GM23338 (cell line): Measurements from ENCODE around the gene MAP2K1. TPM values are rescaled to one million over a fixed set of nuclear protein-coding genes. Genes with fewer than 3 reads are reported as not detected.

ENCODE experiments used
- ATAC-seq: fragments of 200-7000 bp; cut with Tn5 transposase; 3 replicates; pipeline ENCODE4 v1.9.1; 2020
- DNase-seq: peaks from one replicate; pipeline ENCODE4 v3.0.0-alpha.2; 2015; ENCODE audit warnings: low spot score
- H2AFZ ChIP-seq: fragments of 200-600 bp; sonication (generic); 2 replicates; pipeline ENCODE4 v1.8.0; 2016; ENCODE audit warnings: antibody characterized with exemption, mild to moderate bottlenecking, moderate library complexity
- H3F3A ChIP-seq: fragments of 200-600 bp; sonication (generic); replicated peaks from 2 replicates; pipeline ENCODE4 v1.8.0; 2017; ENCODE audit warnings: antibody characterized with exemption, mixed run types, low read depth
- H3K27ac ChIP-seq: fragments of 200-600 bp; sonication (generic); 2 replicates; pipeline ENCODE4 v1.6.1; 2016; ENCODE audit warnings: low read depth
- H3K27me3 ChIP-seq: fragments of 200-600 bp; sonication (generic); 2 replicates; pipeline ENCODE4 v1.8.0; 2016; ENCODE audit warnings: mild to moderate bottlenecking, mixed run types, moderate library complexity; ENCODE audit not compliant: insufficient read depth
- H3K36me3 ChIP-seq: fragments of 200-600 bp; sonication (generic); 2 replicates; pipeline ENCODE4 v1.8.0; 2016; ENCODE audit warnings: mild to moderate bottlenecking; ENCODE audit not compliant: insufficient read depth
- H3K4me1 ChIP-seq: fragments of 200-600 bp; sonication (generic); 2 replicates; pipeline ENCODE4 v1.8.0; 2016; ENCODE audit warnings: mild to moderate bottlenecking, moderate library complexity; ENCODE audit not compliant: insufficient read depth
- H3K4me2 ChIP-seq: fragments of 200-600 bp; sonication (generic); 2 replicates; pipeline ENCODE4 v1.7.1; 2017; ENCODE audit warnings: mixed run types
- H3K4me3 ChIP-seq: fragments of 200-600 bp; sonication (generic); 2 replicates; pipeline ENCODE4 v1.6.1; 2016; ENCODE audit warnings: mixed run types
- H3K79me2 ChIP-seq: fragments of 200-600 bp; sonication (generic); replicated peaks from 2 replicates; pipeline ENCODE4 v1.8.0; 2017; ENCODE audit warnings: mild to moderate bottlenecking; ENCODE audit not compliant: insufficient read depth
- H3K9me2 ChIP-seq: fragments of 200-600 bp; sonication (generic); 2 replicates; pipeline ENCODE4 v1.8.0; 2017; ENCODE audit not compliant: insufficient read depth
- H4K20me1 ChIP-seq: fragments of 200-600 bp; sonication (generic); replicated peaks from 2 replicates; pipeline ENCODE4 v1.8.0; 2017; ENCODE audit warnings: mild to moderate bottlenecking; ENCODE audit not compliant: insufficient read depth
- H3K27ac Mint-ChIP-seq: 2 replicates; pipeline ENCODE4 v1.8.0; 2020; ENCODE audit warnings: inconsistent platforms, mild to moderate bottlenecking, moderate library complexity, mixed read lengths
- H3K27me3 Mint-ChIP-seq: 3 replicates; pipeline ENCODE4 v1.8.0; 2022; ENCODE audit warnings: low read depth, mild to moderate bottlenecking, moderate library complexity, mixed read lengths, inconsistent platforms; ENCODE audit not compliant: insufficient read depth, poor library complexity
- H3K36me3 Mint-ChIP-seq: 3 replicates; pipeline ENCODE4 v1.8.0; 2021; ENCODE audit warnings: low read depth, mild to moderate bottlenecking, inconsistent platforms, moderate library complexity, mixed read lengths
- H3K4me1 Mint-ChIP-seq: 3 replicates; pipeline ENCODE4 v1.8.0; 2020; ENCODE audit warnings: mild to moderate bottlenecking, inconsistent platforms, mixed read lengths
- H3K4me3 Mint-ChIP-seq: 3 replicates; pipeline ENCODE4 v1.8.0; 2021; ENCODE audit warnings: moderate library complexity, mild to moderate bottlenecking, inconsistent platforms, mixed read lengths
- H3K9me3 Mint-ChIP-seq: 3 replicates; pipeline ENCODE4 v1.8.0; 2020; ENCODE audit warnings: moderate library complexity, mild to moderate bottlenecking, inconsistent platforms, mixed read lengths
- EZH2phosphoT487 ChIP-seq: fragments of 200-600 bp; sonication (generic); IDR thresholded peaks from one replicate; pipeline ENCODE4 v1.8.1; 2018; ENCODE audit warnings: antibody characterized with exemption; ENCODE audit not compliant: unreplicated experiment
- JUNB ChIP-seq: IDR thresholded peaks from one replicate; pipeline ENCODE4 v1.6.1; 2016; ENCODE audit warnings: antibody characterized with exemption; ENCODE audit not compliant: unreplicated experiment
- NANOG ChIP-seq: IDR thresholded peaks from 2 replicates; pipeline ENCODE4 v1.6.1; 2016; ENCODE audit warnings: antibody characterized with exemption, borderline replicate concordance
- STAT1 ChIP-seq: IDR thresholded peaks from one replicate; pipeline ENCODE4 v1.6.1; 2016; ENCODE audit warnings: antibody characterized with exemption; ENCODE audit not compliant: unreplicated experiment
- ZNF114 ChIP-seq: fragments of 250-450 bp; sonication (Bioruptor Pico); IDR thresholded peaks from 2 replicates; pipeline ENCODE4 v1.5.0; 2020; ENCODE audit warnings: mild to moderate bottlenecking, moderate library complexity
- ZNF331 ChIP-seq: fragments of 250-450 bp; sonication (Bioruptor Pico); IDR thresholded peaks from 2 replicates; pipeline ENCODE4 v1.5.0; 2020; ENCODE audit warnings: low read depth, mild to moderate bottlenecking, moderate library complexity
- polyA plus RNA-seq: library from polyadenylated mRNA; unstranded; fragments of >200 nt; fragmentation: Nextera tagmentation; extraction: Ambion mirVana; gene quantifications from 2 replicates; pipeline ENCODE4 v1.2.1, GENCODE V29; 2016
- total RNA-seq: library from RNA; depleted of rRNA; stranded (reverse); fragments of >200 nt; shearing (Covaris generic); gene quantifications from 2 replicates; pipeline ENCODE4 v1.2.3, GENCODE V29; 2014
- TF ChIP-seq, protein P1 (sequence below): fragments of 250-450 bp; sonication (Bioruptor Pico); IDR thresholded peaks from 2 replicates; pipeline ENCODE4 v1.5.0; 2020; ENCODE audit warnings: mild to moderate bottlenecking, moderate library complexity
- TF ChIP-seq, protein P2 (sequence below): IDR thresholded peaks from 2 replicates; pipeline ENCODE4 v1.6.1; 2016; ENCODE audit warnings: antibody characterized with exemption

Gene MAP2K1
- total and polyA plus RNA-seq, 2 experiments from 2014 or later: 42.0 to 68.5 TPM

DNA sequence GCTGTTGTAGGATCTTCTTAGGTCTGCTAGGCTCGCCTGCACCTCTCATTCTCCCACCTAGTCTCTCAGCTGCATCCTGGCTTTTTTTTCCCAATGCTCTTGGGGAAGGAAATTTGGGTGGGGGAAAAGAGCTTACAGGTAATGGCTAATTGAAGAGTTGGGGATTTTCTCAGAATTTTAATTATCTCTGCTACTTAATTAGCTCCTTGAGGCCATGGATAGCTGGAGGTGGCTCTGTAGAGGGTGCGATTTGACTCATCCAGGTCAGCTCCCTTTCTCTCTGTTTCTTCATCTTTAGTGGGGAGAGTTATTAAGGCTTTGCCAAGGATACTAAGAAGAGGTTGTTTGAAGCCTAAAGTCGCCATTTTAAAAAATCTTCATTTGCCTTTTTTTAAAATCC is 88.3 kb downstream of the MAP2K1 start (continued):
- TF ChIP-seq, protein P1, sequence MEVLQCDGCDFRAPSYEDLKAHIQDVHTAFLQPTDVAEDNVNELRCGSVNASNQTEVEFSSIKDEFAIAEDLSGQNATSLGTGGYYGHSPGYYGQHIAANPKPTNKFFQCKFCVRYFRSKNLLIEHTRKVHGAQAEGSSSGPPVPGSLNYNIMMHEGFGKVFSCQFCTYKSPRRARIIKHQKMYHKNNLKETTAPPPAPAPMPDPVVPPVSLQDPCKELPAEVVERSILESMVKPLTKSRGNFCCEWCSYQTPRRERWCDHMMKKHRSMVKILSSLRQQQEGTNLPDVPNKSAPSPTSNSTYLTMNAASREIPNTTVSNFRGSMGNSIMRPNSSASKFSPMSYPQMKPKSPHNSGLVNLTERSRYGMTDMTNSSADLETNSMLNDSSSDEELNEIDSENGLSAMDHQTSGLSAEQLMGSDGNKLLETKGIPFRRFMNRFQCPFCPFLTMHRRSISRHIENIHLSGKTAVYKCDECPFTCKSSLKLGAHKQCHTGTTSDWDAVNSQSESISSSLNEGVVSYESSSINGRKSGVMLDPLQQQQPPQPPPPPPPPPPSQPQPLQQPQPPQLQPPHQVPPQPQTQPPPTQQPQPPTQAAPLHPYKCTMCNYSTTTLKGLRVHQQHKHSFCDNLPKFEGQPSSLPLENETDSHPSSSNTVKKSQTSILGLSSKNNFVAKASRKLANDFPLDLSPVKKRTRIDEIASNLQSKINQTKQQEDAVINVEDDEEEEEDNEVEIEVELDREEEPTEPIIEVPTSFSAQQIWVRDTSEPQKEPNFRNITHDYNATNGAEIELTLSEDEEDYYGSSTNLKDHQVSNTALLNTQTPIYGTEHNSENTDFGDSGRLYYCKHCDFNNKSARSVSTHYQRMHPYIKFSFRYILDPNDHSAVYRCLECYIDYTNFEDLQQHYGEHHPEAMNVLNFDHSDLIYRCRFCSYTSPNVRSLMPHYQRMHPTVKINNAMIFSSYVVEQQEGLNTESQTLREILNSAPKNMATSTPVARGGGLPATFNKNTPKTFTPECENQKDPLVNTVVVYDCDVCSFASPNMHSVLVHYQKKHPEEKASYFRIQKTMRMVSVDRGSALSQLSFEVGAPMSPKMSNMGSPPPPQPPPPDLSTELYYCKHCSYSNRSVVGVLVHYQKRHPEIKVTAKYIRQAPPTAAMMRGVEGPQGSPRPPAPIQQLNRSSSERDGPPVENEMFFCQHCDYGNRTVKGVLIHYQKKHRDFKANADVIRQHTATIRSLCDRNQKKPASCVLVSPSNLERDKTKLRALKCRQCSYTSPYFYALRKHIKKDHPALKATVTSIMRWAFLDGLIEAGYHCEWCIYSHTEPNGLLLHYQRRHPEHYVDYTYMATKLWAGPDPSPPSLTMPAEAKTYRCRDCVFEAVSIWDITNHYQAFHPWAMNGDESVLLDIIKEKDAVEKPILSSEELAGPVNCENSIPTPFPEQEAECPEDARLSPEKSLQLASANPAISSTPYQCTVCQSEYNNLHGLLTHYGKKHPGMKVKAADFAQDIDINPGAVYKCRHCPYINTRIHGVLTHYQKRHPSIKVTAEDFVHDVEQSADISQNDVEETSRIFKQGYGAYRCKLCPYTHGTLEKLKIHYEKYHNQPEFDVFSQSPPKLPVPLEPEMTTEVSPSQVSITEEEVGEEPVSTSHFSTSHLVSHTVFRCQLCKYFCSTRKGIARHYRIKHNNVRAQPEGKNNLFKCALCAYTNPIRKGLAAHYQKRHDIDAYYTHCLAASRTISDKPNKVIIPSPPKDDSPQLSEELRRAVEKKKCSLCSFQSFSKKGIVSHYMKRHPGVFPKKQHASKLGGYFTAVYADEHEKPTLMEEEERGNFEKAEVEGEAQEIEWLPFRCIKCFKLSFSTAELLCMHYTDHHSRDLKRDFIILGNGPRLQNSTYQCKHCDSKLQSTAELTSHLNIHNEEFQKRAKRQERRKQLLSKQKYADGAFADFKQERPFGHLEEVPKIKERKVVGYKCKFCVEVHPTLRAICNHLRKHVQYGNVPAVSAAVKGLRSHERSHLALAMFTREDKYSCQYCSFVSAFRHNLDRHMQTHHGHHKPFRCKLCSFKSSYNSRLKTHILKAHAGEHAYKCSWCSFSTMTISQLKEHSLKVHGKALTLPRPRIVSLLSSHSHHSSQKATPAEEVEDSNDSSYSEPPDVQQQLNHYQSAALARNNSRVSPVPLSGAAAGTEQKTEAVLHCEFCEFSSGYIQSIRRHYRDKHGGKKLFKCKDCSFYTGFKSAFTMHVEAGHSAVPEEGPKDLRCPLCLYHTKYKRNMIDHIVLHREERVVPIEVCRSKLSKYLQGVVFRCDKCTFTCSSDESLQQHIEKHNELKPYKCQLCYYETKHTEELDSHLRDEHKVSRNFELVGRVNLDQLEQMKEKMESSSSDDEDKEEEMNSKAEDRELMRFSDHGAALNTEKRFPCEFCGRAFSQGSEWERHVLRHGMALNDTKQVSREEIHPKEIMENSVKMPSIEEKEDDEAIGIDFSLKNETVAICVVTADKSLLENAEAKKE (CRISPR knock-in tag): no peak
- no peak for TF ChIP-seq EZH2phosphoT487
- TF ChIP-seq, protein P2, sequence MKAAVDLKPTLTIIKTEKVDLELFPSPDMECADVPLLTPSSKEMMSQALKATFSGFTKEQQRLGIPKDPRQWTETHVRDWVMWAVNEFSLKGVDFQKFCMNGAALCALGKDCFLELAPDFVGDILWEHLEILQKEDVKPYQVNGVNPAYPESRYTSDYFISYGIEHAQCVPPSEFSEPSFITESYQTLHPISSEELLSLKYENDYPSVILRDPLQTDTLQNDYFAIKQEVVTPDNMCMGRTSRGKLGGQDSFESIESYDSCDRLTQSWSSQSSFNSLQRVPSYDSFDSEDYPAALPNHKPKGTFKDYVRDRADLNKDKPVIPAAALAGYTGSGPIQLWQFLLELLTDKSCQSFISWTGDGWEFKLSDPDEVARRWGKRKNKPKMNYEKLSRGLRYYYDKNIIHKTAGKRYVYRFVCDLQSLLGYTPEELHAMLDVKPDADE: no peak

DNA sequence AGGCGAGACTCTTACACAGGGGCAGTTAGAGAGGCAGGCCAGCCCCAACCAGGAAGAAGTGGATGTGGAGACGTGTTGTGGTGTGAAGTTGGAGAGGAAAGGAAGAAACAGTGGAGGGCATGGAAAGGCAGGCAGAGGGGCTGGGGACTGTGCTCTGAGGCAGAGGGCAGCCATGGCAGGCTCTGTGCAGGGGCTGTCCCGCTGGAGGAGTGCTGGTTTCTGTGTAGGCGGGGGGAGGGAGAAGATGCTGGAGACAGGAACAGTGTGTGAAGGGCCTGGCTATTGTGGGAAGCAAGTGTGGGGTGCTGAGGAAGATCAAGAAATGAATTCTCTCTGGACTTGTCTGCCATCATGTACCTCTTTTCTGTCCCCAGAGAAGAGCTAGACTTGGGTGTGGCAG is 89.8 kb downstream of the MAP2K1 start:
- H3K4me3 Mint-ChIP-seq: peak overlapping the region; percentile 5; the same call in 1 of the 3 replicates
- no peak overlapping the region for H3K4me2 ChIP-seq
- peaks cover 8% of the 10 kb centered on the region for H3K27me3 Mint-ChIP-seq
- peak overlapping the region; percentile 56 for H3K27ac Mint-ChIP-seq
- no peak overlapping the region for H2AFZ ChIP-seq
- H3K79me2 ChIP-seq: peaks cover 17% of the 10 kb centered on the region
- peaks cover 61% of the 10 kb centered on the region for H3K4me1 Mint-ChIP-seq
- no peaks in the 10 kb centered on the region for H3K9me3 Mint-ChIP-seq
- no peaks in the 10 kb centered on the region for H3K27me3 ChIP-seq
- no peak overlapping the region for H3K27ac ChIP-seq
- H3F3A ChIP-seq: peaks cover 25% of the 10 kb centered on the region
- no peaks in the 10 kb centered on the region for H3K9me2 ChIP-seq
- H3K4me3 ChIP-seq: no peak overlapping the region
- H3K4me1 ChIP-seq: peaks cover 46% of the 10 kb centered on the region
- ATAC-seq (no peak), DNase-seq (no peak)
- H3K36me3 Mint-ChIP-seq: peaks cover 8% of the 10 kb centered on the region
- 0 out of 2 replicates have a peak, but pooled peaks cover 2% of the 10 kb centered on the region for H3K36me3 ChIP-seq
- no peaks in the 10 kb centered on the region; the same call in 1 of the 2 replicates for H4K20me1 ChIP-seq
- TF ChIP-seq ZNF331 (CRISPR knock-in tag): no peak
- TF ChIP-seq STAT1: no peak
- TF ChIP-seq, protein P1 (CRISPR knock-in tag): no peak
- no peak for TF ChIP-seq JUNB
- TF ChIP-seq NANOG: no peak
- TF ChIP-seq ZNF114 (CRISPR knock-in tag): no peak
